ENCODE data around the gene DENND1A. TPM values are rescaled to one million over a fixed set of nuclear protein-coding genes. Genes with fewer than 3 reads are reported as not detected.
A peak's percentile ranks its signal among the peaks of the same experiment; 100 is the strongest.

Gene DENND1A
- total and polyA plus RNA-seq, 2 donors from 2014 or later: 16.3 to 19.6 TPM

DNA sequence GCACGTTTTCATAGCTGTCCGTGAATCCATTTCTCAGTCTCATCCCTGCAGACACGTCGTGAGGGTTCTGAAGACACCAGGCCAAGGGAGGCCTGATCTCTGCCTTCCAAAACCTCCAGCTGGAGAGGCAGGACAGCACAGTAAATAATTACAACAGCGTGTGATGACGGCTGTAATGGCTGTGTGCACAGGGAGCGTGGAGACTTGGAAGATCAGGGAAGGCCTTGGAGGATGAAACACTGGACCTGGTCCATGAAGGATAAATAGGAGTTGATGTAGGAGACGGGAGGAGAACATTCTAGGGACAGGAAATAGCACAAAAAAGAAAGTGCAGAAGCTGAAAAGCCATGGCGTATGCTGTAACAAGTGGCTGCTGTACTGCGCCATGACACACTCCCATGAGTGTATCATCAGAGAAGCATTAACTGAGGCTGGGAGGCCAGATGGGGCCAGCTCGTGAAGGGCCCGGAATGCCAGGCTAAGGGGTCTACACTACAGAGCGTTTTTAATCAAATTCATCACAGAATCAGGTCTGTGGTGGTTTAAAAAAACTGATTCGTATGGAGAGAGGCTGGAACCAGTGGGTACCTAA is 476.8 kb downstream of the DENND1A start:
- Histone ChIP-seq H3K27me3 (ENCODE audit: control insufficient read depth, insufficient read depth, low read length) (no peaks in the 10 kb centered on the region), H3K27ac (ENCODE audit: low read depth in 2 of 2, low read length in 2 of 2) (no peak overlapping the region), H3K9me3 (ENCODE audit: control insufficient read depth in 2 of 3, insufficient read depth in 1 of 3, low read length in 3 of 3) (no peaks in the 10 kb centered on the region), H3K4me1 (ENCODE audit: control insufficient read depth in 2 of 3, insufficient read depth in 2 of 3, low read depth in 1 of 3, low read length in 3 of 3) (no peaks in the 10 kb centered on the region), H3K4me3 (ENCODE audit: low read length in 3 of 3) (no peak overlapping the region), H3K36me3 (ENCODE audit: control insufficient read depth in 2 of 3, insufficient read depth in 3 of 3, low read length in 3 of 3) (peaks cover 0 to 19% (median 9%) of the 10 kb centered on the region in 3 donors), H3K9ac (ENCODE audit: low read length in 3 of 3) (no peak overlapping the region)
- TF ChIP-seq, protein P1, sequence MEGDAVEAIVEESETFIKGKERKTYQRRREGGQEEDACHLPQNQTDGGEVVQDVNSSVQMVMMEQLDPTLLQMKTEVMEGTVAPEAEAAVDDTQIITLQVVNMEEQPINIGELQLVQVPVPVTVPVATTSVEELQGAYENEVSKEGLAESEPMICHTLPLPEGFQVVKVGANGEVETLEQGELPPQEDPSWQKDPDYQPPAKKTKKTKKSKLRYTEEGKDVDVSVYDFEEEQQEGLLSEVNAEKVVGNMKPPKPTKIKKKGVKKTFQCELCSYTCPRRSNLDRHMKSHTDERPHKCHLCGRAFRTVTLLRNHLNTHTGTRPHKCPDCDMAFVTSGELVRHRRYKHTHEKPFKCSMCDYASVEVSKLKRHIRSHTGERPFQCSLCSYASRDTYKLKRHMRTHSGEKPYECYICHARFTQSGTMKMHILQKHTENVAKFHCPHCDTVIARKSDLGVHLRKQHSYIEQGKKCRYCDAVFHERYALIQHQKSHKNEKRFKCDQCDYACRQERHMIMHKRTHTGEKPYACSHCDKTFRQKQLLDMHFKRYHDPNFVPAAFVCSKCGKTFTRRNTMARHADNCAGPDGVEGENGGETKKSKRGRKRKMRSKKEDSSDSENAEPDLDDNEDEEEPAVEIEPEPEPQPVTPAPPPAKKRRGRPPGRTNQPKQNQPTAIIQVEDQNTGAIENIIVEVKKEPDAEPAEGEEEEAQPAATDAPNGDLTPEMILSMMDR (IDR thresholded peaks at IDR 0.05; ENCODE audit: borderline replicate concordance, extremely low read depth, insufficient read depth): no peak
- intact Hi-C loops (cut with DNase I): no loop called here
- FAIRE-seq (no peak), DNase-seq (peak in 1 of 5 donors; percentile 2)

DNA sequence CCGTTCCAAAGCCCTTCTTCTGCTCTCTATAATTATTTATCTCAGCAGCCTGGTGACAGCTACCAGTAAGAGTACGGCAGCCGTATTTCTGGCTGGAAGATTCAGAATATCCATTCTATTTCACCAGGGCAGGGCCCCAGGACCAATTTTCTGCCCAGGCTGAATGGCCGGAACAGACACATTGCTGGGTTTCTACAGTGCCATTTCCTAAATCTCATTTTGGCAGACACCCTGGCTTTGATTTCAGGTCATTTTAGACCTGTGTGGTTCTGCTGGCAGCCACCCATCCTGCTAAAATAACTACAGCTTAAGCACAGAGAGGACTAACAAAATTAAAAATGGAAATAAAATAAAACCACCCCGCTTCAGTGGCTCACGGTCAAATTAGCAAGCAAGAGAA is 478.9 kb downstream of the DENND1A start:
- TF ChIP-seq, protein P1 (IDR thresholded peaks at IDR 0.05; ENCODE audit: borderline replicate concordance, extremely low read depth, insufficient read depth): no peak
- Histone ChIP-seq H3K4me1 (ENCODE audit: control insufficient read depth in 2 of 3, insufficient read depth in 2 of 3, low read depth in 1 of 3, low read length in 3 of 3) (no peaks in the 10 kb centered on the region), H3K9ac (ENCODE audit: low read length in 3 of 3) (no peak overlapping the region), H3K36me3 (ENCODE audit: control insufficient read depth in 2 of 3, insufficient read depth in 3 of 3, low read length in 3 of 3) (peaks cover 0 to 10% (median 9%) of the 10 kb centered on the region in 3 donors), H3K4me3 (ENCODE audit: low read length in 3 of 3) (no peak overlapping the region), H3K27me3 (ENCODE audit: control insufficient read depth, insufficient read depth, low read length) (no peaks in the 10 kb centered on the region), H3K9me3 (ENCODE audit: control insufficient read depth in 2 of 3, insufficient read depth in 1 of 3, low read length in 3 of 3) (no peaks in the 10 kb centered on the region), H3K27ac (ENCODE audit: low read depth in 2 of 2, low read length in 2 of 2) (no peak overlapping the region)
- FAIRE-seq (no peak), DNase-seq (no peak)
- intact Hi-C loops (cut with DNase I): no loop called here

DNA sequence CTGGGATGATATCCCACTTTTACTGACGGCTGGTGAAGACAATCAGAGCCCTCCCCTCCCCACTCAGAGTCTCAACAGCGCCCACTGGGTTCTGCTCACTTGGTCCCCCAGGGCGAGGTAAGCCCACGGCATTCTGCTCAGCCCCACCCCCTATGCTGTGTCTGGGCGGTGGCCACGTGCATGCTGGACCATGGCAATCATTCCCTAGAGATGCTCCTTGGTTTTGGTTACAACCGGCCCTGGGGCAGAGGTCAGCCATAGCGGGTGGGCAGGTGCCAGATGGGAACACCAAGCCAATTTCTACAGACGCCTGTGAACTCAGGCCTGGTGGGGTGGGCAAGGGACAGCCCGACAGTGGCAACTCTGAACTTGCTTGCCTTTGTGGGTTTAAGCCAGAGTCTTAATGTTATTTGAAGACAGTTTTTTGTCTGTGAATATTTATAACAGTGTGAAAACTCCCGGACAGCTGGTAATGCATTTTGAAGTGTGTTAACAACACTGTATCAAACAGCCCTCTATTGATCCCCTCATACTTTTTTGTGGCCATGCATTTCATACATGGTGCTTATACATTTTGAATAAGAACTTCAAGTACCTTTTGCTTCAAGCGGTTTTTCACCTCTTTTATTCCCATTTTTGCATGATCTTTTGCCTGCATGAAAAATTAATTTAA is 479.7 kb downstream of the DENND1A start:
- intact Hi-C loops (cut with DNase I): no loop called here
- no peak overlapping the region for H3K27ac ChIP-seq (ENCODE audit: low read depth in 2 of 2, low read length in 2 of 2)
- H3K27me3 ChIP-seq (ENCODE audit: control insufficient read depth, insufficient read depth, low read length): no peaks in the 10 kb centered on the region
- no peaks in the 10 kb centered on the region for H3K9me3 ChIP-seq (ENCODE audit: control insufficient read depth in 2 of 3, insufficient read depth in 1 of 3, low read length in 3 of 3)
- no peak overlapping the region for H3K9ac ChIP-seq (ENCODE audit: low read length in 3 of 3)
- DNase-seq: no peak
- no peak overlapping the region for H3K4me3 ChIP-seq (ENCODE audit: low read length in 3 of 3)
- FAIRE-seq: no peak
- no peaks in the 10 kb centered on the region for H3K4me1 ChIP-seq (ENCODE audit: control insufficient read depth in 2 of 3, insufficient read depth in 2 of 3, low read depth in 1 of 3, low read length in 3 of 3)
- H3K36me3 ChIP-seq (ENCODE audit: control insufficient read depth in 2 of 3, insufficient read depth in 3 of 3, low read length in 3 of 3): peaks cover 0 to 8% (median 7%) of the 10 kb centered on the region in 3 donors
- TF ChIP-seq, protein P1 (IDR thresholded peaks at IDR 0.05; ENCODE audit: borderline replicate concordance, extremely low read depth, insufficient read depth): no peak

Data from kidney (tissue), 14 donors.